WTC11 (cell line): ENCODE measurements around the gene LDLRAD4. TPM values are rescaled to one million over a fixed set of nuclear protein-coding genes. Genes with fewer than 3 reads are reported as not detected.

ENCODE experiments used
- ATAC-seq: fragments of 200-7000 bp; cut with Tn5 transposase; 2 replicates; pipeline ENCODE4 v1.10.0; 2021; ENCODE audit warnings: mild to moderate bottlenecking, moderate library complexity
- CTCF ChIA-PET: fragments of 300-600 bp; sonication (Branson Sonifier 250); formaldehyde crosslinking; loops from one replicate; lab custom pipeline; 2021; ENCODE audit warnings: antibody characterized with exemption; lab: Charles Lee
- POLR2A ChIA-PET: fragments of 350-600 bp; sonication (Branson Sonifier 250); formaldehyde crosslinking; loops from one replicate; lab custom pipeline; 2021; ENCODE audit warnings: antibody characterized with exemption; lab: Charles Lee
- DNase-seq: peaks from one replicate; pipeline ENCODE4 v3.0.0; 2021; ENCODE audit warnings: low spot score
- H3K27ac Mint-ChIP-seq: 2 replicates; pipeline ENCODE4 v1.8.0; 2021; ENCODE audit warnings: mixed read lengths
- H3K27me3 Mint-ChIP-seq: 2 replicates; pipeline ENCODE4 v1.8.0; 2021; ENCODE audit warnings: low read depth, mild to moderate bottlenecking, moderate library complexity, mixed read lengths
- H3K36me3 Mint-ChIP-seq: 2 replicates; pipeline ENCODE4 v1.8.0; 2021; ENCODE audit warnings: mixed read lengths
- H3K4me1 Mint-ChIP-seq: 2 replicates; pipeline ENCODE4 v1.8.0; 2022; ENCODE audit warnings: mixed read lengths
- H3K4me3 Mint-ChIP-seq: 2 replicates; pipeline ENCODE4 v1.8.0; 2021; ENCODE audit warnings: mild to moderate bottlenecking, moderate library complexity, mixed read lengths
- H3K9me3 Mint-ChIP-seq: 2 replicates; pipeline ENCODE4 v1.8.0; 2021; ENCODE audit warnings: mixed read lengths
- CREB1 ChIP-seq: sonication (generic); formaldehyde crosslinking; IDR thresholded peaks from 2 replicates; pipeline ENCODE4 v1.8.0; 2023; ENCODE audit warnings: mild to moderate bottlenecking, missing genetic modification reagents
- EMX1 ChIP-seq: fragments of 250-450 bp; sonication (Bioruptor Pico); IDR thresholded peaks from 2 replicates; pipeline ENCODE4 v1.8.0; 2021; ENCODE audit warnings: mild to moderate bottlenecking
- NFATC4 ChIP-seq: fragments of 250-450 bp; sonication (Bioruptor Pico); IDR thresholded peaks from 2 replicates; pipeline ENCODE4 v1.9.0; 2021; ENCODE audit warnings: mild to moderate bottlenecking
- NFYB ChIP-seq: sonication (generic); formaldehyde crosslinking; conservative IDR thresholded peaks from 2 replicates; pipeline ENCODE4 v1.8.0; 2022; ENCODE audit warnings: low read depth, missing genetic modification reagents
- NR3C1 ChIP-seq: sonication (generic); formaldehyde crosslinking; conservative IDR thresholded peaks from 2 replicates; pipeline ENCODE4 v1.8.1; 2023; ENCODE audit warnings: low read depth, mild to moderate bottlenecking, missing genetic modification reagents
- RORB ChIP-seq: fragments of 250-450 bp; sonication (Bioruptor Pico); IDR thresholded peaks from 2 replicates; pipeline ENCODE4 v1.9.0; 2021; ENCODE audit warnings: mild to moderate bottlenecking
- SMAD3 ChIP-seq: sonication (generic); formaldehyde crosslinking; IDR thresholded peaks from 2 replicates; pipeline ENCODE4 v1.8.0; 2022; ENCODE audit warnings: missing genetic modification reagents, mild to moderate bottlenecking, borderline replicate concordance
- SOX15 ChIP-seq: fragments of 250-450 bp; sonication (Bioruptor Pico); IDR thresholded peaks from 2 replicates; pipeline ENCODE4 v1.9.0; 2021; ENCODE audit warnings: mild to moderate bottlenecking
- ZNF396 ChIP-seq: fragments of 250-450 bp; sonication (Bioruptor Pico); IDR thresholded peaks from 2 replicates; pipeline ENCODE4 v1.8.0; 2021; ENCODE audit warnings: mild to moderate bottlenecking, moderate library complexity, borderline replicate concordance
- total RNA-seq: library from RNA; stranded (reverse); gene quantifications from 3 replicates; pipeline ENCODE4 v1.2.3, GENCODE V29; 2021
- TF ChIP-seq, protein P1 (sequence below): sonication (generic); formaldehyde crosslinking; IDR thresholded peaks from 2 replicates; pipeline ENCODE4 v1.8.1; 2022; ENCODE audit warnings: mild to moderate bottlenecking, missing genetic modification reagents, moderate library complexity, borderline replicate concordance
- TF ChIP-seq, protein P2 (sequence below): sonication (generic); formaldehyde crosslinking; IDR thresholded peaks from 2 replicates; pipeline ENCODE4 v1.8.0; 2023; ENCODE audit warnings: missing genetic modification reagents, mild to moderate bottlenecking, borderline replicate concordance
- TF ChIP-seq, protein P3 (sequence below): sonication (generic); formaldehyde crosslinking; IDR thresholded peaks from 2 replicates; pipeline ENCODE4 v1.8.0; 2022; ENCODE audit warnings: mild to moderate bottlenecking, missing genetic modification reagents
- TF ChIP-seq, protein P4 (sequence below): sonication (generic); formaldehyde crosslinking; IDR thresholded peaks from 2 replicates; pipeline ENCODE4 v1.8.1; 2022; ENCODE audit warnings: missing genetic modification reagents, borderline replicate concordance
- TF ChIP-seq, protein P5 (sequence below): sonication (generic); formaldehyde crosslinking; IDR thresholded peaks from 2 replicates; pipeline ENCODE4 v1.8.1; 2023; ENCODE audit warnings: mild to moderate bottlenecking, missing genetic modification reagents, moderate library complexity
- TF ChIP-seq, protein P6 (sequence below): fragments of 250-450 bp; sonication (Bioruptor Pico); IDR thresholded peaks from 2 replicates; pipeline ENCODE4 v2.1.2; 2022; ENCODE audit warnings: mild to moderate bottlenecking, moderate library complexity
- TF ChIP-seq, protein P7 (sequence below): fragments of 250-450 bp; sonication (Bioruptor Pico); IDR thresholded peaks from 2 replicates; pipeline ENCODE4 v1.8.0; 2021; ENCODE audit warnings: mild to moderate bottlenecking

Gene LDLRAD4
- total RNA-seq, 1 experiment from 2014 or later, result 6.2 TPM

DNA sequence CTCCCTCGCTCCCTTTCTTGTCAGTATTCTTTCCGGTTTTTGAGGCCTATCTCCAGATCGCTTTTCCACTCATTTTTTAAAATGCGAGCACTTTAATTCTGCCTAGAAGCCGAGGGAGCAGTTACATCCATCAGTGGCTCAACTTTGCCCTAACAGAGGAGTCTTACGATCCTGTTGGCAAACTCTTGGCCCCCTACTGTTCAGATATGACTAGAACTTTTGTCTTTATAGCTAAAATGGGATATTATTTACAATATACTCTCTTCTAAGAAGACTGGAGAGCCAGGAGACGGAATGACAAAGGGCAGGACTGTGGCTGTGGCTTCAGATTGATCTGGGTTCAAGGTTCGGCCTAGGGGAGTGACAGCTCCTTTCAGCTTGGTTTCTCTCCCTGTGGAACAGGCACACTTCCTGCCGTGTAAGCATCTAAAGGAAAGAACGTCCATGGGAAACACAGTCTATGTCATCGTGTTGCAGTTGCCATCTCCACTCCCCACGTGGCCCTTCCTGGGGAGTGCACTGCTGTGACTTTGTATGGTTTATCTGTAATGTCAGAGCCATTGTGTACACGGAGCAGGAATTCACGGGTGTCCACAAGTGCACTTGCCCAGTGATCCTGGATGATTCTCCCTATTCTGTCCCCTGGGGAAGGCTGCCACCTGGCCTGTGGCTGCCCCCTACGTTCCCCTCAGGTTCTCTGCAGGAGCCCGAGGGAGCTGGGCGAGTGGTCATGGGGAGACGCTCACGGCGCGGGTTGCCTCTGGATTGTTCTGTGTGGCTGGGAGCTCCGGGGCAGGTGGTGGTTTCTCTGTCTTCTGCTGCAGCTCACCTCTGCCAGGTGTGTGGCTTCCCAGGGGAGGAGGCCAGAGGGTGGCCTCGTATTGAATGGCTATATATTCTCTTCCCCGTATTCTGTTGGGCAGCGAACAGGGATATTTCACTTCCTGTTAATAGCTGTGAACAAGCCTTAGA, 222.0 kb downstream of the LDLRAD4 start:
- Mint-ChIP-seq H3K9me3 (no peaks in the 10 kb centered on the region), H3K4me1 (peaks cover 24% of the 10 kb centered on the region), H3K27ac (no peak overlapping the region; the same call in 1 of the 2 replicates), H3K27me3 (no peaks in the 10 kb centered on the region), H3K4me3 (no peak overlapping the region), H3K36me3 (no peaks in the 10 kb centered on the region)
- ChIA-PET POLR2A (no interaction called here), CTCF (interaction anchor here (1.4 kb wide), 1 partner anchor 225 kb away, joined by 5 read pairs; no protein-coding TSS in a partner anchor)
- ATAC-seq (no peak), DNase-seq (no peak)
- TF ChIP-seq SOX15, result no peak
- TF ChIP-seq, protein P1, sequence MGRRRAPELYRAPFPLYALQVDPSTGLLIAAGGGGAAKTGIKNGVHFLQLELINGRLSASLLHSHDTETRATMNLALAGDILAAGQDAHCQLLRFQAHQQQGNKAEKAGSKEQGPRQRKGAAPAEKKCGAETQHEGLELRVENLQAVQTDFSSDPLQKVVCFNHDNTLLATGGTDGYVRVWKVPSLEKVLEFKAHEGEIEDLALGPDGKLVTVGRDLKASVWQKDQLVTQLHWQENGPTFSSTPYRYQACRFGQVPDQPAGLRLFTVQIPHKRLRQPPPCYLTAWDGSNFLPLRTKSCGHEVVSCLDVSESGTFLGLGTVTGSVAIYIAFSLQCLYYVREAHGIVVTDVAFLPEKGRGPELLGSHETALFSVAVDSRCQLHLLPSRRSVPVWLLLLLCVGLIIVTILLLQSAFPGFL (CRISPR knock-in tag), result no peak
- TF ChIP-seq EMX1 (CRISPR knock-in tag), result no peak
- TF ChIP-seq, protein P2, sequence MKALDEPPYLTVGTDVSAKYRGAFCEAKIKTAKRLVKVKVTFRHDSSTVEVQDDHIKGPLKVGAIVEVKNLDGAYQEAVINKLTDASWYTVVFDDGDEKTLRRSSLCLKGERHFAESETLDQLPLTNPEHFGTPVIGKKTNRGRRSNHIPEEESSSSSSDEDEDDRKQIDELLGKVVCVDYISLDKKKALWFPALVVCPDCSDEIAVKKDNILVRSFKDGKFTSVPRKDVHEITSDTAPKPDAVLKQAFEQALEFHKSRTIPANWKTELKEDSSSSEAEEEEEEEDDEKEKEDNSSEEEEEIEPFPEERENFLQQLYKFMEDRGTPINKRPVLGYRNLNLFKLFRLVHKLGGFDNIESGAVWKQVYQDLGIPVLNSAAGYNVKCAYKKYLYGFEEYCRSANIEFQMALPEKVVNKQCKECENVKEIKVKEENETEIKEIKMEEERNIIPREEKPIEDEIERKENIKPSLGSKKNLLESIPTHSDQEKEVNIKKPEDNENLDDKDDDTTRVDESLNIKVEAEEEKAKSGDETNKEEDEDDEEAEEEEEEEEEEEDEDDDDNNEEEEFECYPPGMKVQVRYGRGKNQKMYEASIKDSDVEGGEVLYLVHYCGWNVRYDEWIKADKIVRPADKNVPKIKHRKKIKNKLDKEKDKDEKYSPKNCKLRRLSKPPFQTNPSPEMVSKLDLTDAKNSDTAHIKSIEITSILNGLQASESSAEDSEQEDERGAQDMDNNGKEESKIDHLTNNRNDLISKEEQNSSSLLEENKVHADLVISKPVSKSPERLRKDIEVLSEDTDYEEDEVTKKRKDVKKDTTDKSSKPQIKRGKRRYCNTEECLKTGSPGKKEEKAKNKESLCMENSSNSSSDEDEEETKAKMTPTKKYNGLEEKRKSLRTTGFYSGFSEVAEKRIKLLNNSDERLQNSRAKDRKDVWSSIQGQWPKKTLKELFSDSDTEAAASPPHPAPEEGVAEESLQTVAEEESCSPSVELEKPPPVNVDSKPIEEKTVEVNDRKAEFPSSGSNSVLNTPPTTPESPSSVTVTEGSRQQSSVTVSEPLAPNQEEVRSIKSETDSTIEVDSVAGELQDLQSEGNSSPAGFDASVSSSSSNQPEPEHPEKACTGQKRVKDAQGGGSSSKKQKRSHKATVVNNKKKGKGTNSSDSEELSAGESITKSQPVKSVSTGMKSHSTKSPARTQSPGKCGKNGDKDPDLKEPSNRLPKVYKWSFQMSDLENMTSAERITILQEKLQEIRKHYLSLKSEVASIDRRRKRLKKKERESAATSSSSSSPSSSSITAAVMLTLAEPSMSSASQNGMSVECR, result no peak
- no peak for TF ChIP-seq NFATC4
- TF ChIP-seq NR3C1 (CRISPR knock-in tag), result no peak
- TF ChIP-seq, protein P3, sequence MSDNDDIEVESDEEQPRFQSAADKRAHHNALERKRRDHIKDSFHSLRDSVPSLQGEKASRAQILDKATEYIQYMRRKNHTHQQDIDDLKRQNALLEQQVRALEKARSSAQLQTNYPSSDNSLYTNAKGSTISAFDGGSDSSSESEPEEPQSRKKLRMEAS (CRISPR knock-in tag), result no peak
- no peak for TF ChIP-seq SMAD3 (CRISPR knock-in tag)
- TF ChIP-seq, protein P4, sequence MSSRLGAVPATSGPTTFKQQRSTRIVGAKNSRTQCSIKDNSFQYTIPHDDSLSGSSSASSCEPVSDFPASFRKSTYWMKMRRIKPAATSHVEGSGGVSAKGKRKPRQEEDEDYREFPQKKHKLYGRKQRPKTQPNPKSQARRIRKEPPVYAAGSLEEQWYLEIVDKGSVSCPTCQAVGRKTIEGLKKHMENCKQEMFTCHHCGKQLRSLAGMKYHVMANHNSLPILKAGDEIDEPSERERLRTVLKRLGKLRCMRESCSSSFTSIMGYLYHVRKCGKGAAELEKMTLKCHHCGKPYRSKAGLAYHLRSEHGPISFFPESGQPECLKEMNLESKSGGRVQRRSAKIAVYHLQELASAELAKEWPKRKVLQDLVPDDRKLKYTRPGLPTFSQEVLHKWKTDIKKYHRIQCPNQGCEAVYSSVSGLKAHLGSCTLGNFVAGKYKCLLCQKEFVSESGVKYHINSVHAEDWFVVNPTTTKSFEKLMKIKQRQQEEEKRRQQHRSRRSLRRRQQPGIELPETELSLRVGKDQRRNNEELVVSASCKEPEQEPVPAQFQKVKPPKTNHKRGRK (CRISPR knock-in tag), result no peak
- TF ChIP-seq, protein P5, sequence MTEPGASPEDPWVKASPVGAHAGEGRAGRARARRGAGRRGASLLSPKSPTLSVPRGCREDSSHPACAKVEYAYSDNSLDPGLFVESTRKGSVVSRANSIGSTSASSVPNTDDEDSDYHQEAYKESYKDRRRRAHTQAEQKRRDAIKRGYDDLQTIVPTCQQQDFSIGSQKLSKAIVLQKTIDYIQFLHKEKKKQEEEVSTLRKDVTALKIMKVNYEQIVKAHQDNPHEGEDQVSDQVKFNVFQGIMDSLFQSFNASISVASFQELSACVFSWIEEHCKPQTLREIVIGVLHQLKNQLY (CRISPR knock-in tag), result no peak
- no peak for TF ChIP-seq NFYB (CRISPR knock-in tag)
- TF ChIP-seq CREB1 (CRISPR knock-in tag), result no peak
- TF ChIP-seq, protein P6, sequence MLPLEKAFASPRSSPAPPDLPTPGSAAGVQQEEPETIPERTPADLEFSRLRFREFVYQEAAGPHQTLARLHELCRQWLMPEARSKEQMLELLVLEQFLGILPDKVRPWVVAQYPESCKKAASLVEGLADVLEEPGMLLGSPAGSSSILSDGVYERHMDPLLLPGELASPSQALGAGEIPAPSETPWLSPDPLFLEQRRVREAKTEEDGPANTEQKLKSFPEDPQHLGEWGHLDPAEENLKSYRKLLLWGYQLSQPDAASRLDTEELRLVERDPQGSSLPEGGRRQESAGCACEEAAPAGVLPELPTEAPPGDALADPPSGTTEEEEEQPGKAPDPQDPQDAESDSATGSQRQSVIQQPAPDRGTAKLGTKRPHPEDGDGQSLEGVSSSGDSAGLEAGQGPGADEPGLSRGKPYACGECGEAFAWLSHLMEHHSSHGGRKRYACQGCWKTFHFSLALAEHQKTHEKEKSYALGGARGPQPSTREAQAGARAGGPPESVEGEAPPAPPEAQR (CRISPR knock-in tag), result no peak
- no peak for TF ChIP-seq ZNF396 (CRISPR knock-in tag)
- TF ChIP-seq RORB (CRISPR knock-in tag), result no peak
- TF ChIP-seq, protein P7, sequence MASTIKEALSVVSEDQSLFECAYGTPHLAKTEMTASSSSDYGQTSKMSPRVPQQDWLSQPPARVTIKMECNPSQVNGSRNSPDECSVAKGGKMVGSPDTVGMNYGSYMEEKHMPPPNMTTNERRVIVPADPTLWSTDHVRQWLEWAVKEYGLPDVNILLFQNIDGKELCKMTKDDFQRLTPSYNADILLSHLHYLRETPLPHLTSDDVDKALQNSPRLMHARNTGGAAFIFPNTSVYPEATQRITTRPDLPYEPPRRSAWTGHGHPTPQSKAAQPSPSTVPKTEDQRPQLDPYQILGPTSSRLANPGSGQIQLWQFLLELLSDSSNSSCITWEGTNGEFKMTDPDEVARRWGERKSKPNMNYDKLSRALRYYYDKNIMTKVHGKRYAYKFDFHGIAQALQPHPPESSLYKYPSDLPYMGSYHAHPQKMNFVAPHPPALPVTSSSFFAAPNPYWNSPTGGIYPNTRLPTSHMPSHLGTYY (CRISPR knock-in tag), result no peak
